HG03103 (cell line): Measurements from ENCODE around the gene SMAD5.

Experiments used
- ATAC-seq: cut with Tn5 transposase; IDR thresholded peaks from one replicate; pipeline ENCODE4 v1.9.1; 2021; ENCODE audit warnings: low read depth; ENCODE audit not compliant: unreplicated experiment

The SMAD5 gene

DNA sequence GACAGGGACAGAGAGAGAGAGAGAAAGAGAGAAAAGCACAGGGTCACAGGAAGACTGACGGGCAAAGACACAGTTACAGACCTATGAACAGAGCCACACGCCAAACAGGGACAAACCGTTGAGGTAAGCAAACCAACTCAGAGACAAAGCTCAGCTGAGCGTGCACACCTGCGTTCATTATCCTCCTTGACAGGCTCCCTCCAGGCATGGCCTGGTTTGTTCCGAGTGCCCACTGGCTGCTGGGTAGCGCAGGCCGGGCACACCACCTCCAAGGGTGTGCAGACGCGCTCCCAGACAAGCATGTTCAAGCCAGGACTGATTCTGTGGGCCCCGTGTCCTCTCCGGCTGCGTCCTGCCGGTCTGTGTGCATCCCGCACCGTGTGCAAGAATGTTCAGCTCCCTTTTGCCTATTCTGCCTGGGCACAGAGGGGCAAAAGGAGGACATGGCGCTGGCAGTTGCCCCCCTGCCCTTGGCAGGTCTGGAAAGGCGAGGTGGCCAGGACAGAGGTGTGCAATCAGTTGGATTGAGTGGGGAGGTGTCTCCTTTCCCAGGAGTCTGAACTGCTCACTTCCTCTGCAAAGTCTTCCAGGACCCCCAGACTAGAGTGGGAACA, 60.8 kb downstream of the SMAD5 start:
- no peak for ATAC-seq

DNA sequence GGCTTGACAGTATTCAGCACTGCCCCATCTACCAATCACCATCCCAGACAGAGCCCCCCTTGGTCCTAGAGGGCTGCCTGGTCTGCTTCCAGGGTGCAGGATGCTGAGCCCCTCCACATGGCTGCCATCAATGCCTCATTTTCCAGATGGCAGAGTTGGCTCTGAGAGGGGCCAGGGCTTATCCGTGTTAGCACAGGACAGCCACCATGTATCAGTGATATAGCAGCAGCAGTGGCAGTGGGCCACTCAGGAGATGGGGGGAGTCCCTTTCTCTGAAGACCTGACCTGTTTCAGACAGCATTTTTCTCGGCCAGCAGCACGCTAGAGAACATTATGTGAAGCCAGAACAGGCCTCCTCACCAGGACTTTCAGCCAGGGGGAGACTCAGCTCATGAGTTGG, 61.9 kb downstream of the SMAD5 start:
- no peak for ATAC-seq

- ATAC-seq: no peak
These were observed 63.6 kb downstream of the SMAD5 start for GRCh38 chr5:136195971-136196820.

- ATAC-seq: no peak
These were observed 65.0 kb downstream of the SMAD5 start for GRCh38 chr5:136197462-136198142.

DNA sequence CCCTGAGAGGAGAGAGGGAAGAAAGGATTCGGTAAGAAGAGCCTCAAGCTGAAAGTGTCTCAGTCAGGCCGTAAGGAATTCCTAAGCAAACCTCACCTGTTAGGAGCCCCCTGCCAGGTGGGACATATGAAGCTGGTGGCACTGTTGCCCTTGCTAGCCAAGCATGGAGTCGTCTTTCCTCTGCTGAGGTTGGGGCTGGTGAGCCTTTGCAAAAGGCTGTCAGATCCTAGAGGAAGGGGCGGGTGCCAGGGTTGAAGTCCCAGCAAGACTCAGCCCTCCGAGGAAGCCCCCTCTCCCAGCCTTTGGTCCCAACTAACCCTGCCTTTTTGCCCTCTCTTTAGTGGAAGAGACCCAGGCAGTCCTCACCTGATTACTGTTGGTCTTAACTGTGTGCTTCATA, 65.8 kb downstream of the SMAD5 start:
- ATAC-seq: no peak

DNA sequence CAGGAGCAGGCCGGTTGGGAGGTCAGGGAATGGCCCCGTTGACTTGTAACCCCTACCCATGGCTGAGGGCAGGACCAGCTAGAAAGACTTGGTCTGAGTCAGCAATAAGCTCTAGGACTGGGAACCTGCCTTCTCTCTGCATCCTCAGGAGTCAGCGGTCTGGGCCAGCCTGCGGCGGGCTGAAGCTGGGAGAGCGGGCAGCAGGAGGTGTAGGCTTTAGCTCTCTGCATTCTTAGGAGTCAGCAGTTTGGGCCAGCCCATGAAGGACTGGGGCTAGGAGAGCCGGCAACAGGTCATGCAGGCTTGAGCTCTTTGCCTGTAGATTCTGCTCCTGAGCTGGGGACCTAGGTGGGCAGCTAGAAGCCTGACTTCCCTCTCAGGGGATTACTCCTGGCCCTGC, 66.8 kb downstream of the SMAD5 start:
- ATAC-seq: no peak

DNA sequence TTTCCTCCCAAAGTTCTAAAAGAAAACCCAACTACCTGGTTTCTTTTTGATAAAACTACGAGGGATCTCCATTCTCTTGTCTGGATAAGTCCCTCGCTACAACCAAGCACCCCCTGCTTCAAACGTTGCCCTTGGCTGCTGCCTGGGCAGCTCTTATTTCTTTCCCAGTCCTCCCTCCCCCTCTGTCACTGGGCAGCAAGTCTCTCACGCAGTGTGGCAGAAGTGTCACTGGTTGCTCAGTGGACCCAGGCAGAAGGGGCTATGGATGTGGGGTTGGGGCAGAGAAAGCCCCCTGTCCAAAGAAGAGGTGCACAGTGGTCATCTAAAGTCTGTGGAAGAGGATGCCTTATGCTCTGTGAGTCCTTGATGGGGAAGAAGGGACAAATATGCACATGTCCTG, 67.5 kb downstream of the SMAD5 start:
- no peak for ATAC-seq

DNA sequence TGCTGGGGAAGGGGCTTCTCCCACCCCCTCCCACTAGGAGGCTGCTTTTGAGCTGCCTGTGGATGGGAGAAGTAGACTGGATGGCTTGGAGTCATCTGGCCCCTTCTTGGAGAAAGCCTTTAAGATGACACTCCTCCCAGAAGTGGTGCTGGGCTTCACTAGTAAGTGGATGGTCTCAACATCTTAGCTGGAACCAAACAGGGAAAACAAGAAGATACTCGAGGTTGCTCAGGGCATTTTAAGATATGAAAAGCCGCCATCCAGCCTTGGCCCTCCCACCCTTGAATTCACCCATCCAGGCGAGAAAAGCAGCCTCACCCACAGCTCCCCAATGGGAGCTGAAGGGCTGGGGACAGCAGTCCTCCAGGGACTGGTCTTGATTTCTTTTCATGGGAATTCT, 68.1 kb downstream of the SMAD5 start:
- ATAC-seq: no peak

GRCh38 chr5:136201870-136202269, 69.2 kb downstream of the SMAD5 start:
- ATAC-seq: no peak

GRCh38 chr5:136202469-136203205, 70.0 kb downstream of the SMAD5 start:
- no peak for ATAC-seq

DNA sequence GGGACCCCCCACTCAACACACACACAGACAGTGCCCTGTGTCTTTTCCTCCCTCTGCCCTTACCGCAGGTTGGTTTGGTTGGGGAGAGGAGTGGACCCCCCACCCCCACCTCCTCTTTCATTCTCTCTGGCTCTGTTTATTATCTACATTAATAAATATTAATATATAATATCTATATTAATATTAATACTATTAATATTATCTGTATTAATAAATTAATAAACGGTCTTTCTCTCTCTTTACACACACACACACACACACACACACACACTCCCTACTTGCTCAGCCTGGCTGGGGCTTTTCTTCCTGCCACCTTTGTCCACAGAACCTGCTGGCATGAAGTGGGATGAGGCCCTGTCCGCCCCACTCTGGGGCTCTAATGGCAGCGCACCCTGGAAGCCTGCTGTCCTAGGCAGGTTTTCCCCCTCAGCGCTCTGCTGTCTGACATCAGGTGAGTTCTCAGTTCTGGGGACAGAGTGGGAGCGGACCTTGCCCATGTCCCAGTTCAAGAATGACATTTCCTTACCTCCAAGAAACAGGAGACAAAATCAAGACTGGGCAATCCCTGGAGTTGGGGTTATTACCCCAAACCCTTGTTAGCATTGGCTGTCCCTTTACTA, 70.8 kb downstream of the SMAD5 start:
- ATAC-seq: no peak

DNA sequence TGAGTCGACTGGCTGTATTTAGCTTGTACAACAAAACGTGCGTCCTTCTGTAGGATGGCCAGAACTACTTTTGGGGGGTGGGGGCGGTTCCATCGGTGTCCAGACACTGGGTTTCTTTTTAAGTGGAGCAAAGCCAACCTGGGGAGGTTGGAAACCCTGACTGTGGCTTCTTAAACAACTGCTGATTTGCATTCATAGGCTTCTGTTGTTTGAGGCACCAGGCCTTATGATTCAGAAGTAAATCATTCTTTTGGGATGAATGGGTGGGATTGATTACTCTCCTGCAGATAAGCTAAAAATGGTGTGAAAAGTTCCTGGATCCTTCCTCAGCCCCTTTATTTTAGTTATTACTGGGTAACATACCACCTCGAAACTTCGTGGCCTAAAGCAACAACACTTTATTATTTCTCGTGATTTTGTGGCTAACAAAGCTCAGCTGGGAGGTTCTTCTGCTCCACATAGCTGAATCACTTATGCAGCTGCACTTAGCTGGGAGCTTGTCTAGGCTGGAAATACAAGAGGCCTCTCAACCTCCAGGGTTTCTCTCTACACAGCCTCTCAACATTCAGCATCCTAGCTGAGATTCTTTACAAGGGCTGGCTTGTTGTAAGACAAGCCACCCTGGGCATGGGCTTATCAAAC, 72.5 kb downstream of the SMAD5 start:
- ATAC-seq: no peak

DNA sequence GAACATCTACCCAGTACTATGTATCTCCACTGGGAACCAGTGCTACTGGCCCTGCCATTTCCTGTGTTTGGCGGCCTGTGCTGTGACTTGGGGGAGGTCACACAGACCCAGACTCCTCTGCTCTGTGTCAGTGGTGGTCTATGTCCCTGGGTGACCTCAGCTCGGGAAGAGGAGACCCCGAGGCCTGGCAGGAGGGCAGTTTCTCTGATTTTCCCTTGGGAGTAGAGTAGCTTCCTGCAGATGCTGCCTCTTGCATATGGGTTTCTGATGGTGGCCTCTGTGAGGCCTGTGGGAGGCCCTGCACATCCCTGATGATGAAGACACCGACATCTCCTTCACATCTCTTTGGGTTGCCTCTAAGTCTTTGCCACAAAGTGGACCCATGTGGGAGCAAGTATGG, 73.3 kb downstream of the SMAD5 start:
- no peak for ATAC-seq

DNA sequence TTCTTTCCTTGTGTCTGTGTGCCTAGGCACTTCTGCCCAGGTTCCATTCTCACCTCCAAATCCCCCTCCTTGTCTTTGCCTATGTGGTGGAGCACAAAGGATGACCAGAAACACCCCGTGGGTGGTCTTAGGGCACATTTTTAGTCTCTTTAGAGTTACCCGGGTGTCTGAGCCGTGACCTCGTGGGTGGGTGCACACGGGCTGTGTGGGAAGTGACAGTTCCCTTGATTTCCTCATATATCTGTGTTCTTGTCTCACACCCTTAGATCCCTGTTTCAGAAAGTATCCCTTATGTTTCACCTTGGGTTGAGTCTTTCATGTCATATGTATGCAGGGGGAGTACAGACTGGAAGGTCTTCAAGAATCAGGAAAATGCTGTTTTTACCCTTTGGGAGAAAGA, 73.7 kb downstream of the SMAD5 start:
- ATAC-seq: no peak

- ATAC-seq: no peak
These were observed 75.0 kb downstream of the SMAD5 start for GRCh38 chr5:136207631-136208030.

- ATAC-seq: no peak
These were observed 76.3 kb downstream of the SMAD5 start for GRCh38 chr5:136208916-136209315.

DNA sequence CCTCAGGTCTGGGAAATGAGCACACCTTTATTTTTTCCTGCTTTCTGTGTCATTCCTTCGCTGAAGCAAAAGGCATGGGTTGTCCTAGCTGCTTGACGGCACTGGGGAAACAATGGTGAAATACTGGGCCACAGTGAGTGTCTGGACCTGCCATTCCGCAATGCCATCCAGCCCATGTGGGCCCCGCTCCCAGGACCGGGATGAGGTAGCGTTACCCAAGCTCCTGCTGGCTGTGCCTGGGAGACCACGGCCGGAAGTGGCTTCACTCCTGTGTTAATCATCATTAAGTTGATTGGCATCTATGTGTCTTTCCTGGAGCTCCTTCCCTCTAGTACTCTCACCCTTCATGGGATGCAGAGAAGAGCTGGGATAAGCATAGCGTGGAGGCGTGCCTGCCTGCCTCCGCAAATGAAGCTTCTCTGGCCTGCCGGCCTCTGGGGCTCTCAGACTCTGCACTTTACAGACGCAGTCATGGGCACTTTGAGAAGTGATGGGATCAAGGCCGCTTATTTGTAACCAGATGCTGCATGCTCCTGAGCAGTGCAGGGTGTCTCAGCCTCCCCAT, 76.8 kb downstream of the SMAD5 start:
- no peak for ATAC-seq

- ATAC-seq: no peak
These were observed 77.6 kb downstream of the SMAD5 start for GRCh38 chr5:136210259-136210658.

DNA sequence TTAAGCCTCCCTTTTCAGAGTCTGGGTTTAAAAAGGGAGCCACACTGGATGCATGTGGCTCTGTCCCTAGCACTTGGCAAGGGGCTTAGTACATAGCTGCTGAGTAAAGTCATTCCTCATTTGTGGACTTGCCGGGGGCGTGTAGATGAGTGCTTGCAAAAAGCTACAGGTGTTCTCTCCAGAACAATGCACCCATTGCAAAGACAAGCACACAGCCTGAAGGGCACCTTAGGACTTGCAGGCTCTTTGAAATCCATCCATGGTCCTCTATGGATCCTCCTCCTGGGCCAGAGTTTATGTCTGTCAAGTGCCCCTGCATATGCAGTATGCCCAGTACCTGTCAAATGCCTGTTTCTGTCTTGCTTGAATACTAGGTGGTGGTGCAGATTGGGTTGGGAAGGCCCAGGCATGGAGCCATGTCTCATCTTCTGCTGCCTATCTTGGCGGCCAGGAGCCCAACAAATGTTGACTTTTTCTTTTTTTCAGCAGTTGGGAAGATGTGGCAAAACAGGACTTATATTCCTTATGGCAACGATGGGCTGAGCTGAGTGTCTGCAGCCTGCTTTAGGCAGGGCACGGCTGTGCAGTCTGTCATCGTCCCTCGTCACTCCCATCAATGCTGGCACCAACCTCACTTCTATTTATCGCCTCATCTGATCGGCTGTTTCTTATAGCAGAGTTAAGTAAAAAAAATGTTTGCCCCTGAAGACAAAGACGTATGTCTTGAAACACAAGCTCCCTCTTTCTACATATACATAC, 78.8 kb downstream of the SMAD5 start:
- ATAC-seq: no peak
